ENCODE data around the gene MIEF1.

Gene MIEF1

DNA sequence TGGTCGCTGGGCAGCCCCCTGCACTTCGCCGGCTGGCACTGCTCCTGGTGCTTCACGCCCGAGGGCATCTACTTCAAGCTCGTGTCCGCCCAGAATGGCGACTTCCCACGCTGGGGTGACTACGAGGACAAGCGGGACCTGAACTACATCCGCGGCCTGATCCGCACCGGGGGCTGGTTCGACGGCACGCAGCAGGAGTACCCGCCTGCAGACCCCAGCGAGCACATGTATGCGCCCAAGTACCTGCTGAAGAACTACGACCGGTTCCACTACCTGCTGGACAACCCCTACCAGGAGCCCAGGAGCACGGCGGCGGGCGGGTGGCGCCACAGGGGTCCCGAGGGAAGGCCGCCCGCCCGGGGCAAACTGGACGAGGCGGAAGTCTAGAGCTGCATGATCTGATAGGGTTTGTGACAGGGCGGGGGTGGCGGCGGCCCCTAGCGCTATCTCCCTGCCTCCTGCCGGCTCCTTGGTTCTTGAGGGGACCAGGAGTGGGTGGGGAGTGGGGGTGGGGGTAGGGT, 13.5 kb upstream of the MIEF1 start:
- ChIA-PET CTCF (no interaction called here), POLR2A (ENCODE audit: low non-redundant PET) (no interaction called here)
- no peak for DNase-seq (ENCODE audit: low spot score)
- TF ChIP-seq, protein P1, sequence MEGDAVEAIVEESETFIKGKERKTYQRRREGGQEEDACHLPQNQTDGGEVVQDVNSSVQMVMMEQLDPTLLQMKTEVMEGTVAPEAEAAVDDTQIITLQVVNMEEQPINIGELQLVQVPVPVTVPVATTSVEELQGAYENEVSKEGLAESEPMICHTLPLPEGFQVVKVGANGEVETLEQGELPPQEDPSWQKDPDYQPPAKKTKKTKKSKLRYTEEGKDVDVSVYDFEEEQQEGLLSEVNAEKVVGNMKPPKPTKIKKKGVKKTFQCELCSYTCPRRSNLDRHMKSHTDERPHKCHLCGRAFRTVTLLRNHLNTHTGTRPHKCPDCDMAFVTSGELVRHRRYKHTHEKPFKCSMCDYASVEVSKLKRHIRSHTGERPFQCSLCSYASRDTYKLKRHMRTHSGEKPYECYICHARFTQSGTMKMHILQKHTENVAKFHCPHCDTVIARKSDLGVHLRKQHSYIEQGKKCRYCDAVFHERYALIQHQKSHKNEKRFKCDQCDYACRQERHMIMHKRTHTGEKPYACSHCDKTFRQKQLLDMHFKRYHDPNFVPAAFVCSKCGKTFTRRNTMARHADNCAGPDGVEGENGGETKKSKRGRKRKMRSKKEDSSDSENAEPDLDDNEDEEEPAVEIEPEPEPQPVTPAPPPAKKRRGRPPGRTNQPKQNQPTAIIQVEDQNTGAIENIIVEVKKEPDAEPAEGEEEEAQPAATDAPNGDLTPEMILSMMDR (conservative IDR thresholded peaks at IDR 0.05; ENCODE audit: low read depth), result no peak
- no peak overlapping the region for H3K27ac ChIP-seq

DNA sequence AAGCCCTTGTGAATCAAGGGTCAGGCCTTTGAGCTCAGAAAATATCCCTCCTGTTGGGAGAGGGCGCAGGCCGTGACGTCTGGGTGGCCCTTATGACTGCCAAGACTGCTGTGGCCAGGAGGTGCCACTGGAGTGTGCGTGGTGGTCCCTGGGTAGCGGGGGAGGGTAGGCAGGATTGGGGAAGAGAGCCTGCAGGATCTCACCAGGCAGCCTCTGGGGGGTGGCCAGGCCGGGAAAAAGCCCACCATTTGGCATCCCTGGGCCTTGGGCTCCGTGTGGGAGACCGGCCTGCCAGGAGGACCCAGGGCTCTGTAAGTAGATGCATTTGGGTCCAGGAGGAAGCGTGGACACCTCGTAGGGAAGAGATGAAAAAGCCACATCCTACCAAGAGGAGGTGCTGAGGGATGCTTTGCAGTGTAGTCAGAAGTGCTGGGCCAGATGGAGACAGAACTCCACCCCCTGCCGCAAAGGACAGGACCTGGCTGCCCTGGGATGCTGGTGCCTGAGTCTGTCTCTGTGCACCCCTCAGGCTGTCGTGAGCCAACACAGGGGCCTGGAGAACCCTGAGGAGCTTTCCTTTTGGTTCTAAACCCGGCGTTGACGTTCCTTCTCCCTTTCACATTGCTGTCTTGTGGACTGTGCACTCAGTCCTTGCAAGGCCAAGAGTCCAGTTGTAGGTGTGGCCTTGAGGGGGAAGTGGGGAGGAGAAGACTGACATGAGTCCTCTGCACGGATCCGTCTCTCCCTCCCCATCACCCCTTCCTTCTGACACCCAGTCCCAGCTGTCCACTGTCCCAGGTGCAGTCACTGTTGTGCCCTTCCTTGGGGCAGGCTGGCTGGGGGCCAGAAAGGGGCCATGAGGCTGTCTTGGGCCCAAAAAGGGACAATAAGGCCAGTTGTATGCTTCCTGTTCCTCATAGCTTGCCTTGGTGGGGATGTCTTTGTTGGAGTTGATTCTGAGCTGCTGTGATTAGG, 12.7 kb upstream of the MIEF1 start:
- TF ChIP-seq, protein P1 (conservative IDR thresholded peaks at IDR 0.05; ENCODE audit: low read depth), result no peak
- no peak for DNase-seq (ENCODE audit: low spot score)
- POLR2A ChIA-PET (ENCODE audit: low non-redundant PET), result no interaction called here
- no peak overlapping the region for H3K27ac ChIP-seq
- CTCF ChIA-PET, result interaction anchor here (0.6 kb wide), 1 partner anchor 198 kb away, joined by 3 read pairs; no protein-coding TSS in a partner anchor

DNA sequence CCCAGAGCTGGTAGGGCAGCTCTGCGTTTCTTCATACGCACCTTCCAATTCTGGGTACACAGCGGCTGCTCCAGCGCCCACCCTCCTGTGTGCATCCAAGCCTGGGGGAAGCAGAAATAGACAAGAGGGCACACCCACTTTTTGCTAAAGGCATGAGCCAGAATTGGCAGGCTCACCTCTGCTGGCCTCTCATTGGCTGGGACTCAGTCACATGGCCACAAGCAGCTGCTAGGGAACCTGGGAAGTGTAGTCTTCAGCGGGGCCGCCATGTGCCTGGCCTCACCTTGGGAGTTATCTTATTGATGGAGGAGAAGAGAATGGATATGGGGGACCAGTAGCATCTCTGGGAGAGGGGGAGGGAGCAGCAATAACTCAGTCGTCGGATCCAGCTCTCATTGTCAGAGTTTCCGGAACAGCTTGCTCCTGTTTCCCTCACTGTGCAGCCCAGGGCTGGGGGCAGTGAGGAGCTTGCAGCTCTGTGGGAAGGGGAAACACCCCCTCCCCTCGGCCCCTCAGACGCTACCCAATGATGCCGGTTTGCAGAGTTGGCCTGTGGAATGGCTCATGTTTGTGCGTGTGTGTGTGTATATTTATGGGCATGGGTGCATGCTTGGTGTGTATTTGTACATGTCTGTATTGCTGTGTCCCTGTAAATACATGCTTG, 11.8 kb upstream of the MIEF1 start:
- CTCF ChIA-PET, result no interaction called here
- TF ChIP-seq, protein P1 (conservative IDR thresholded peaks at IDR 0.05; ENCODE audit: low read depth), result no peak
- H3K27ac ChIP-seq, result no peak overlapping the region
- POLR2A ChIA-PET (ENCODE audit: low non-redundant PET), result no interaction called here
- peak; percentile 84 for DNase-seq (ENCODE audit: low spot score)

DNA sequence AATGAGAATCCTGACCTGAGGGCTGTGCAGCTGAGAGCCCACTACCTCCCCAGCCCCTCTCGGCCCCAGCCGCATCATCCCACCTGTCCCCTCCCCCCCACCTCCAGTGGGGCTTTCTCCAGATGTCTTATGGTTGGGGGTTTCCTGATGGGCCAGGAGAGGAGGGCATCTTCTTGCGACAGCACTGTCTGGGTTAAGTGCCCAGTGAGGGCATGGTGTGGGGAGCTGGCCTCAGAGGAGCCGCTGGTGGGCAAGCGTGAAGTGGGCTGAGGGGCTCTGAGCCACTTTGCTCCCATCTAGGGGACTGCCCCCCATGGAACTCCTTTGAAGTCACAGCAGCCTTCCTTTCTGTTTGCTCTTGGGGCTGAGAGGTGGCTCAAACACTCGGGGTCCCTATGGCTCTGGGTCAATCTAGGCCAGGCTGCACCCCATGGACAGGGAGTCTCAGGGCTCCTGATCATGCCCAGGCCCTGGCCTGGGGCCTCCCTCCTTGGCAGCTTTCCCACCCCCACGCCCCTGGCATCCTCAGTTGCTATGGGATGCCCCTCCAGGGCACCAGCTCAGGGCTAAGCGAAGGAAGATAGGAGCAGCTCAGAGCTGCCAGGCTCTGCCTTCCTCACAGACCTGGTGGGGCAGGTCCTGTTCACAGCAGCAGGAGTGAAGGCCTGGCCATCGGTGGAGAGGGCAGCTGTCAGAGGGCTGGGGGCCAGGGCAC, 11.0 kb upstream of the MIEF1 start:
- no peak overlapping the region for H3K27ac ChIP-seq
- TF ChIP-seq, protein P1 (conservative IDR thresholded peaks at IDR 0.05; ENCODE audit: low read depth), result no peak
- CTCF ChIA-PET, result interaction anchor here (0.7 kb wide), 1 partner anchor 148 kb away, joined by 3 read pairs; no protein-coding TSS in a partner anchor
- POLR2A ChIA-PET (ENCODE audit: low non-redundant PET), result no interaction called here
- no peak for DNase-seq (ENCODE audit: low spot score)

DNA sequence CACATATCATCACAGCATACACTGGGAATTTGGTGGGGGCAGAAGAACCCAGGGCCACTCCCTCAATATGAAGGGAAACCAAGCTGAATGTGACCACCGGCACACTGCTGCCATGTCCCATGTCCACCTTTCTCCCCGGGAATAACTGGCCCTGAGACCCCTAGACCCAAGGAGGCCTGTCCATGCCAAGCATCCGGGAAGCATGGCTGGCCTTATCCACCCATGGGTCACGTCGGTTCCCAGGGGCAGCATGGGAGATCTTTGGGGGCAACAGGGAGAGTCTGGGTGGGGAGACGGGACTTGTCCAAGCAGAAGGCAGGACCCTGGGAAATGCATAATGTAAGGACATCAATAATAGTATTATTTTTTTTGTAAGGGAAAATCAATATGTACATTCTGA, 10.4 kb upstream of the MIEF1 start:
- ChIA-PET CTCF (interaction anchor here (0.7 kb wide), 2 partner anchors 149 to 767 kb away, joined by 3 to 4 read pairs; no protein-coding TSS in a partner anchor), POLR2A (ENCODE audit: low non-redundant PET) (no interaction called here)
- DNase-seq (ENCODE audit: low spot score), result no peak
- no peak overlapping the region for H3K27ac ChIP-seq
- TF ChIP-seq, protein P1 (conservative IDR thresholded peaks at IDR 0.05; ENCODE audit: low read depth), result no peak

DNA sequence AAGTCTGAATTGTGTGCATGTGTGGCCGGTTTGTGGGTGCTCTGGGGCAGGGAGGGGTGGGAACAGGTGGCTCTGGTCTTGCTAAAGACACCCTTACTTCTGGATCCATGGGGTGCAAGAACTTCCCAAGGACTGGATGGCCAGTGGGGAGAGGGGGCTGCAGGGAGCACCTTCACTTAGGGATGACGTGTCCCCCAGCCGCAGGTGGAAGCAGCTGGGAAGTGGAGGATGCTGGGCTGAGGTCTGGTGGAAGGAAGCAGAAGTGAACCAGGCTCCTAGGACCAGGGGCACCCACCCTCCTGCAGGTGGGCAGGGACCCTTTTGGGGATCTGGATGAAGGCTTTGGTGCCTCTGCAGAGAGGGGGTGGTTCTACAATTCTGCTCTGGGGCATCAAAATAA, 9.9 kb upstream of the MIEF1 start:
- POLR2A ChIA-PET (ENCODE audit: low non-redundant PET), result no interaction called here
- TF ChIP-seq, protein P1 (conservative IDR thresholded peaks at IDR 0.05; ENCODE audit: low read depth), result no peak
- CTCF ChIA-PET, result interaction anchor here (0.7 kb wide), 1 partner anchor 766 kb away, joined by 4 read pairs; no protein-coding TSS in a partner anchor
- H3K27ac ChIP-seq, result no peak overlapping the region
- DNase-seq (ENCODE audit: low spot score), result no peak
